Measurements from ENCODE around the gene CSNK2A1. TPM values are rescaled to one million over a fixed set of nuclear protein-coding genes. Genes with fewer than 3 reads are reported as not detected.
"Not testable (repeated sequence)": the region's sequence is repeated elsewhere in the genome, so short reads cannot be mapped to it uniquely, and the experiment has no call there.

Gene CSNK2A1
- total RNA-seq, 2 donors from 2014 or later, result 71.4 to 74.8 TPM

GRCh38 chr20:474581-474980 is 69.0 kb downstream of the CSNK2A1 start:
- intact Hi-C loops (cut with DNase I), result no loop called here
- DNase-seq (ENCODE audit: low spot score), result no peak

- DNase-seq (ENCODE audit: low spot score), result no peak
- intact Hi-C loops (cut with DNase I), result no loop called here
These were observed 70.7 kb downstream of the CSNK2A1 start for GRCh38 chr20:472889-473292.

GRCh38 chr20:472137-472846 is 71.3 kb downstream of the CSNK2A1 start:
- intact Hi-C loops (cut with DNase I), result no loop called here

GRCh38 chr20:469746-470490 is 73.7 kb downstream of the CSNK2A1 start:
- no peak for DNase-seq (ENCODE audit: low spot score)
- intact Hi-C loops (cut with DNase I), result no loop called here

More at GRCh38 chr20:472137-472846, 71.3 kb downstream of the CSNK2A1 start:
- no peak for DNase-seq (ENCODE audit: low spot score)

- DNase-seq (ENCODE audit: low spot score), result no peak
- intact Hi-C loops (cut with DNase I), result no loop called here
These were observed 75.8 kb downstream of the CSNK2A1 start for GRCh38 chr20:467755-468154.

GRCh38 chr20:462199-462991 is 81.2 kb downstream of the CSNK2A1 start, which contains the start of gene TBC1D20:
Gene TBC1D20, minus strand, starts transcription at chr20:462533. Its CDS starts 128 bp downstream, at chr20:462405.
- peak; percentile 95 for DNase-seq (ENCODE audit: low spot score)
- intact Hi-C loops (cut with DNase I), result no loop called here

GRCh38 chr20:461254-462198 is 82.1 kb downstream of the CSNK2A1 start:
- intact Hi-C loops (cut with DNase I), result no loop called here
- peak; percentile 86 for DNase-seq (ENCODE audit: low spot score)

- no peak for DNase-seq (ENCODE audit: low spot score)
- intact Hi-C loops (cut with DNase I), result no loop called here
These were observed 82.9 kb downstream of the CSNK2A1 start for GRCh38 chr20:460707-461106.

GRCh38 chr20:460180-460579 is 83.4 kb downstream of the CSNK2A1 start:
- no peak for DNase-seq (ENCODE audit: low spot score)
- intact Hi-C loops (cut with DNase I), result no loop called here

GRCh38 chr20:458776-459175 is 84.8 kb downstream of the CSNK2A1 start:
- no peak for DNase-seq (ENCODE audit: low spot score)
- intact Hi-C loops (cut with DNase I), result no loop called here

GRCh38 chr20:454951-455350 is 88.6 kb downstream of the CSNK2A1 start:
- intact Hi-C loops (cut with DNase I), result no loop called here
- DNase-seq (ENCODE audit: low spot score), result no peak

GRCh38 chr20:452021-452420 is 91.6 kb downstream of the CSNK2A1 start:
- intact Hi-C loops (cut with DNase I); DNase-seq (ENCODE audit: low spot score): not testable (repeated sequence)

- intact Hi-C loops (cut with DNase I), result no loop called here
- DNase-seq (ENCODE audit: low spot score), result no peak
These were observed 97.9 kb downstream of the CSNK2A1 start for GRCh38 chr20:445514-446336.

- DNase-seq (ENCODE audit: low spot score), result no peak
- intact Hi-C loops (cut with DNase I), result no loop called here
These were observed 98.6 kb downstream of the CSNK2A1 start for GRCh38 chr20:444862-445426.

GRCh38 chr20:444117-444516 is 99.5 kb downstream of the CSNK2A1 start:
- no peak for DNase-seq (ENCODE audit: low spot score)
- intact Hi-C loops (cut with DNase I), result no loop called here

- no peak for DNase-seq (ENCODE audit: low spot score)
- intact Hi-C loops (cut with DNase I), result no loop called here
These were observed 100.3 kb downstream of the CSNK2A1 start for GRCh38 chr20:443223-443775.

GRCh38 chr20:440636-441035 is 103.0 kb downstream of the CSNK2A1 start:
- DNase-seq (ENCODE audit: low spot score), result no peak
- intact Hi-C loops (cut with DNase I), result no loop called here

Measured in posterior vena cava (tissue), 2 donors.